OCI-LY7 (cell line): ENCODE data around the gene IFITM5.

ENCODE experiments used
- CTCF ChIP-seq: fragments of 200-600 bp; sonication (generic); conservative IDR thresholded peaks from 2 replicates; pipeline ENCODE4 v1.5.1; 2014; ENCODE audit warnings: mild to moderate bottlenecking, antibody characterized with exemption, low read length, moderate library complexity, mixed read lengths
- EZH2phosphoT487 ChIP-seq: fragments of 200-600 bp; sonication (generic); IDR thresholded peaks from 2 replicates; pipeline ENCODE4 v1.6.1; 2018; ENCODE audit warnings: low read depth, borderline replicate concordance, mild to moderate bottlenecking, mixed run types, antibody characterized with exemption, low read length, moderate library complexity, mixed read lengths

GRCh38 chr11:284105-285020, 15.0 kb downstream of the IFITM5 start:
- TF ChIP-seq CTCF = no peak
- no peak for TF ChIP-seq EZH2phosphoT487
